ENCODE measurements around the gene POLD3. TPM values are rescaled to one million over a fixed set of nuclear protein-coding genes. Genes with fewer than 3 reads are reported as not detected.

Gene POLD3
- polyA plus RNA-seq, 2 donors, result 6.0 to 7.2 TPM

GRCh38 chr11:74566146-74566960, 26.0 kb upstream of the POLD3 start:
- no peaks in the 10 kb centered on the region for H3K4me1 ChIP-seq (ENCODE audit: control insufficient read depth in 2 of 2, insufficient read depth in 2 of 2, low read length in 1 of 2)
- H3K27me3 ChIP-seq (ENCODE audit: control insufficient read depth in 1 of 2, insufficient read depth in 2 of 2, low read length in 2 of 2), result no peaks in the 10 kb centered on the region
- 72 to 89% methylated on average over 5 of the region's 5 CpGs for WGBS, 2 donors
- no peak overlapping the region for H3K4me3 ChIP-seq (ENCODE audit: low read depth in 1 of 2, low read length in 2 of 2)
- no peaks in the 10 kb centered on the region for H3K36me3 ChIP-seq (ENCODE audit: control insufficient read depth in 2 of 2, insufficient read depth in 2 of 2, low read length in 1 of 2)
- peaks cover 0 to 2% of the 10 kb centered on the region in 2 donors for H3K9me3 ChIP-seq (ENCODE audit: control insufficient read depth in 2 of 2, insufficient read depth in 1 of 2, low read depth in 1 of 2, low read length in 1 of 2)
- no peak overlapping the region for H3K27ac ChIP-seq (ENCODE audit: low read depth in 2 of 2, low read length in 1 of 2)

- H3K36me3 ChIP-seq (ENCODE audit: control insufficient read depth in 2 of 2, insufficient read depth in 2 of 2, low read length in 1 of 2), result no peaks in the 10 kb centered on the region
- WGBS, 2 donors, result 79 to 81% methylated on average over 1 of the region's 1 CpG
- H3K27ac ChIP-seq (ENCODE audit: low read depth in 2 of 2, low read length in 1 of 2), result no peak overlapping the region
- no peak overlapping the region for H3K4me3 ChIP-seq (ENCODE audit: low read depth in 1 of 2, low read length in 2 of 2)
- no peaks in the 10 kb centered on the region for H3K4me1 ChIP-seq (ENCODE audit: control insufficient read depth in 2 of 2, insufficient read depth in 2 of 2, low read length in 1 of 2)
- H3K27me3 ChIP-seq (ENCODE audit: control insufficient read depth in 1 of 2, insufficient read depth in 2 of 2, low read length in 2 of 2), result no peaks in the 10 kb centered on the region
- H3K9me3 ChIP-seq (ENCODE audit: control insufficient read depth in 2 of 2, insufficient read depth in 1 of 2, low read depth in 1 of 2, low read length in 1 of 2), result no peaks in the 10 kb centered on the region
Observed at GRCh38 chr11:74568028-74568427, 24.4 kb upstream of the POLD3 start.

- Histone ChIP-seq H3K27ac (ENCODE audit: low read depth in 2 of 2, low read length in 1 of 2) (no peak overlapping the region), H3K36me3 (ENCODE audit: control insufficient read depth in 2 of 2, insufficient read depth in 2 of 2, low read length in 1 of 2) (no peaks in the 10 kb centered on the region), H3K27me3 (ENCODE audit: control insufficient read depth in 1 of 2, insufficient read depth in 2 of 2, low read length in 2 of 2) (no peaks in the 10 kb centered on the region), H3K4me1 (ENCODE audit: control insufficient read depth in 2 of 2, insufficient read depth in 2 of 2, low read length in 1 of 2) (no peaks in the 10 kb centered on the region), H3K4me3 (ENCODE audit: low read depth in 1 of 2, low read length in 2 of 2) (no peak overlapping the region), H3K9me3 (ENCODE audit: control insufficient read depth in 2 of 2, insufficient read depth in 1 of 2, low read depth in 1 of 2, low read length in 1 of 2) (no peaks in the 10 kb centered on the region)
- whole genome bisulfite sequencing, 2 donors, result 51 to 61% methylated on average over 8 of the region's 8 CpGs
Observed at GRCh38 chr11:74570266-74571061, 21.9 kb upstream of the POLD3 start.

- no peaks in the 10 kb centered on the region for H3K27me3 ChIP-seq (ENCODE audit: control insufficient read depth in 1 of 2, insufficient read depth in 2 of 2, low read length in 2 of 2)
- H3K36me3 ChIP-seq (ENCODE audit: control insufficient read depth in 2 of 2, insufficient read depth in 2 of 2, low read length in 1 of 2), result no peaks in the 10 kb centered on the region
- H3K4me3 ChIP-seq (ENCODE audit: low read depth in 1 of 2, low read length in 2 of 2), result no peak overlapping the region
- no peak overlapping the region for H3K27ac ChIP-seq (ENCODE audit: low read depth in 2 of 2, low read length in 1 of 2)
- H3K9me3 ChIP-seq (ENCODE audit: control insufficient read depth in 2 of 2, insufficient read depth in 1 of 2, low read depth in 1 of 2, low read length in 1 of 2), result no peaks in the 10 kb centered on the region
- WGBS, 2 donors, result 44 to 78% methylated on average over 2 of the region's 2 CpGs
- no peaks in the 10 kb centered on the region for H3K4me1 ChIP-seq (ENCODE audit: control insufficient read depth in 2 of 2, insufficient read depth in 2 of 2, low read length in 1 of 2)
Observed at GRCh38 chr11:74571062-74571399, 21.4 kb upstream of the POLD3 start.

- no peaks in the 10 kb centered on the region for H3K4me1 ChIP-seq (ENCODE audit: control insufficient read depth in 2 of 2, insufficient read depth in 2 of 2, low read length in 1 of 2)
- no peaks in the 10 kb centered on the region for H3K36me3 ChIP-seq (ENCODE audit: control insufficient read depth in 2 of 2, insufficient read depth in 2 of 2, low read length in 1 of 2)
- H3K9me3 ChIP-seq (ENCODE audit: control insufficient read depth in 2 of 2, insufficient read depth in 1 of 2, low read depth in 1 of 2, low read length in 1 of 2), result no peaks in the 10 kb centered on the region
- H3K4me3 ChIP-seq (ENCODE audit: low read depth in 1 of 2, low read length in 2 of 2), result no peak overlapping the region
- WGBS, 2 donors, result 68 to 83% methylated on average over 4 of the region's 4 CpGs
- H3K27me3 ChIP-seq (ENCODE audit: control insufficient read depth in 1 of 2, insufficient read depth in 2 of 2, low read length in 2 of 2), result no peaks in the 10 kb centered on the region
- no peak overlapping the region for H3K27ac ChIP-seq (ENCODE audit: low read depth in 2 of 2, low read length in 1 of 2)
Observed at GRCh38 chr11:74572349-74572748, 20.0 kb upstream of the POLD3 start.

- Histone ChIP-seq H3K9me3 (ENCODE audit: control insufficient read depth in 2 of 2, insufficient read depth in 1 of 2, low read depth in 1 of 2, low read length in 1 of 2) (no peaks in the 10 kb centered on the region), H3K4me3 (ENCODE audit: low read depth in 1 of 2, low read length in 2 of 2) (no peak overlapping the region), H3K27me3 (ENCODE audit: control insufficient read depth in 1 of 2, insufficient read depth in 2 of 2, low read length in 2 of 2) (no peaks in the 10 kb centered on the region), H3K4me1 (ENCODE audit: control insufficient read depth in 2 of 2, insufficient read depth in 2 of 2, low read length in 1 of 2) (no peaks in the 10 kb centered on the region), H3K27ac (ENCODE audit: low read depth in 2 of 2, low read length in 1 of 2) (no peak overlapping the region), H3K36me3 (ENCODE audit: control insufficient read depth in 2 of 2, insufficient read depth in 2 of 2, low read length in 1 of 2) (no peaks in the 10 kb centered on the region)
- WGBS, 2 donors, result 85% methylated on average over 6 of the region's 6 CpGs
Observed at GRCh38 chr11:74574563-74574962, 17.8 kb upstream of the POLD3 start.

GRCh38 chr11:74575999-74576398, 16.4 kb upstream of the POLD3 start:
- no peak overlapping the region for H3K4me3 ChIP-seq (ENCODE audit: low read depth in 1 of 2, low read length in 2 of 2)
- H3K9me3 ChIP-seq (ENCODE audit: control insufficient read depth in 2 of 2, insufficient read depth in 1 of 2, low read depth in 1 of 2, low read length in 1 of 2), result no peaks in the 10 kb centered on the region
- WGBS, 2 donors, result 97 to 99% methylated on average over 3 of the region's 3 CpGs
- no peaks in the 10 kb centered on the region for H3K4me1 ChIP-seq (ENCODE audit: control insufficient read depth in 2 of 2, insufficient read depth in 2 of 2, low read length in 1 of 2)
- no peaks in the 10 kb centered on the region for H3K36me3 ChIP-seq (ENCODE audit: control insufficient read depth in 2 of 2, insufficient read depth in 2 of 2, low read length in 1 of 2)
- no peaks in the 10 kb centered on the region for H3K27me3 ChIP-seq (ENCODE audit: control insufficient read depth in 1 of 2, insufficient read depth in 2 of 2, low read length in 2 of 2)
- H3K27ac ChIP-seq (ENCODE audit: low read depth in 2 of 2, low read length in 1 of 2), result no peak overlapping the region

GRCh38 chr11:74577181-74577580, 15.2 kb upstream of the POLD3 start:
- 83 to 86% methylated on average over 4 of the region's 4 CpGs for WGBS, 2 donors

GRCh38 chr11:74577624-74578396, 14.6 kb upstream of the POLD3 start:
- no peaks in the 10 kb centered on the region for H3K27me3 ChIP-seq (ENCODE audit: control insufficient read depth in 1 of 2, insufficient read depth in 2 of 2, low read length in 2 of 2)
- H3K27ac ChIP-seq (ENCODE audit: low read depth in 2 of 2, low read length in 1 of 2), result no peak overlapping the region
- H3K4me3 ChIP-seq (ENCODE audit: low read depth in 1 of 2, low read length in 2 of 2), result no peak overlapping the region
- 84 to 90% methylated on average over 6 of the region's 6 CpGs for WGBS, 2 donors
- no peaks in the 10 kb centered on the region for H3K9me3 ChIP-seq (ENCODE audit: control insufficient read depth in 2 of 2, insufficient read depth in 1 of 2, low read depth in 1 of 2, low read length in 1 of 2)
- H3K36me3 ChIP-seq (ENCODE audit: control insufficient read depth in 2 of 2, insufficient read depth in 2 of 2, low read length in 1 of 2), result no peaks in the 10 kb centered on the region
- no peaks in the 10 kb centered on the region for H3K4me1 ChIP-seq (ENCODE audit: control insufficient read depth in 2 of 2, insufficient read depth in 2 of 2, low read length in 1 of 2)

More at GRCh38 chr11:74577181-74577580, 15.2 kb upstream of the POLD3 start:
- Histone ChIP-seq H3K4me3 (ENCODE audit: low read depth in 1 of 2, low read length in 2 of 2) (no peak overlapping the region), H3K9me3 (ENCODE audit: control insufficient read depth in 2 of 2, insufficient read depth in 1 of 2, low read depth in 1 of 2, low read length in 1 of 2) (no peaks in the 10 kb centered on the region), H3K27ac (ENCODE audit: low read depth in 2 of 2, low read length in 1 of 2) (no peak overlapping the region), H3K36me3 (ENCODE audit: control insufficient read depth in 2 of 2, insufficient read depth in 2 of 2, low read length in 1 of 2) (no peaks in the 10 kb centered on the region), H3K27me3 (ENCODE audit: control insufficient read depth in 1 of 2, insufficient read depth in 2 of 2, low read length in 2 of 2) (no peaks in the 10 kb centered on the region), H3K4me1 (ENCODE audit: control insufficient read depth in 2 of 2, insufficient read depth in 2 of 2, low read length in 1 of 2) (no peaks in the 10 kb centered on the region)

Data from esophagus (tissue), 2 donors.